GM12891 (cell line): ENCODE results near the gene GPS1.

Experiments used
- DNase-seq: peaks from one replicate; pipeline ENCODE4 v3.0.0; 2011; ENCODE audit warnings: low spot score; ENCODE audit not compliant: insufficient read length
- FAIRE-seq: peaks from 2 replicates; lab custom pipeline; 2011; peaks lifted over from hg19 to GRCh38; lab: Jason Lieb, UNC
- PAX5 ChIP-seq: IDR thresholded peaks from 2 replicates; pipeline ENCODE4 v1.6.1; 2011; ENCODE audit warnings: low read length, moderate library complexity, mild to moderate bottlenecking; ENCODE audit not compliant: insufficient read depth, severe bottlenecking
- POLR2A ChIP-seq: IDR thresholded peaks from 2 replicates; pipeline ENCODE4 v1.6.1; 2011; ENCODE audit warnings: low read depth, low read length, control low read depth
- POLR2AphosphoS5 ChIP-seq: IDR thresholded peaks from 2 replicates; pipeline ENCODE4 v1.6.1; 2011; ENCODE audit warnings: low read depth, low read length, control low read depth
- POU2F2 ChIP-seq: IDR thresholded peaks from 2 replicates; pipeline ENCODE4 v1.6.1; 2011; ENCODE audit warnings: low read depth, mild to moderate bottlenecking, control low read depth, low read length, moderate library complexity
- SPI1 ChIP-seq: IDR thresholded peaks from 2 replicates; pipeline ENCODE4 v1.6.1; 2011; ENCODE audit warnings: low read depth, low read length, control low read depth
- TAF1 ChIP-seq: IDR thresholded peaks from 2 replicates; pipeline ENCODE4 v1.6.1; 2011; ENCODE audit warnings: low read depth, low read length, control low read depth

The GPS1 gene

GRCh38 chr17:82101767-82102679 is 50.3 kb downstream of the GPS1 start:
- FAIRE-seq (no peak), DNase-seq (no peak)
- TF ChIP-seq SPI1 = no peak
- TF ChIP-seq POLR2A = no peak
- TF ChIP-seq POU2F2 = no peak
- no peak for TF ChIP-seq TAF1
- TF ChIP-seq POLR2AphosphoS5 = no peak
- no peak for TF ChIP-seq PAX5

- DNase-seq (no peak), FAIRE-seq (no peak)
- TF ChIP-seq SPI1 = no peak
These were observed 52.1 kb downstream of the GPS1 start for GRCh38 chr17:82103553-82104451.

GRCh38 chr17:82104797-82105416 is 53.2 kb downstream of the GPS1 start:
- FAIRE-seq (no peak), DNase-seq (no peak)
- TF ChIP-seq SPI1 = no peak
- TF ChIP-seq POLR2AphosphoS5 = no peak
- no peak for TF ChIP-seq PAX5
- no peak for TF ChIP-seq POLR2A
- TF ChIP-seq POU2F2 = no peak
- TF ChIP-seq TAF1 = no peak

GRCh38 chr17:82105417-82105881 is 53.8 kb downstream of the GPS1 start:
- no peak for FAIRE-seq
- DNase-seq = no peak
- TF ChIP-seq SPI1 (no peak), POLR2AphosphoS5 (no peak), TAF1 (no peak), POLR2A (no peak), PAX5 (no peak), POU2F2 (no peak)

GRCh38 chr17:82105882-82106687 is 54.4 kb downstream of the GPS1 start:
- TF ChIP-seq SPI1 = no peak
- peak; percentile 88 for TF ChIP-seq POLR2AphosphoS5
- TF ChIP-seq POLR2A = peak; percentile 87
- peak; percentile 59 for TF ChIP-seq POU2F2
- TF ChIP-seq PAX5 = no peak
- TF ChIP-seq TAF1 = no peak
- FAIRE-seq (peak; percentile 94), DNase-seq (peak; percentile 94)

GRCh38 chr17:82106688-82107305 is 55.1 kb downstream of the GPS1 start:
- FAIRE-seq = peak; percentile 31
- TF ChIP-seq SPI1 = no peak
- no peak for DNase-seq
